Tongue (tissue), 2 donors: ENCODE measurements around the gene EGLN3. TPM values are rescaled to one million over a fixed set of nuclear protein-coding genes. Genes with fewer than 3 reads are reported as not detected.
"Not testable (repeated sequence)": the region's sequence is repeated elsewhere in the genome, so short reads cannot be mapped to it uniquely, and the experiment has no call there.

Experiments used
- DNase-seq: peaks from one replicate; pipeline ENCODE4 v3.0.0-alpha.2; 2015
- total RNA-seq: library from RNA; depleted of rRNA; stranded (reverse); fragments of >200 nt; gene quantifications from one replicate; pipeline ENCODE4 v1.2.3, GENCODE V29; 2014

EGLN3 gene
- total RNA-seq, 1 donor from 2014 or later: 76.5 TPM

DNA sequence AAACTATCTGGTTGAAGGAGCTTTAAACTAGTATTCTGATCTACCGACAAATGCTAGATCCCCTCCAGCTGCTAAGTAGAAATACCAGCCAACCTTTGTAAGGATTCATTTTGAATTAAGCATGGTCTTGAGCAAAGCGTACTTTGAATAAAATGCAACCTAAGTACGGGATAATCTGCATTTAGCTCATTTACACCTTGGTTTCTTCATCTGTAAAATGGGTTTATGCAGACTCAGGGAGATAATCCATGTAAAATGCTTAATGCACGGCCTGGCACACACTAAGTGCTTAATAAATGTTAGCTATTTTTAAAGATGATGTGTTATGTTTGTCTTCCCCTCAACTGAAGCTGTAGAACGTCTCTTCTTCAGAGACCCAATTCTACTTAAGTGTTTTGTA lies 15.9 kb downstream of the EGLN3 start:
- no peak for DNase-seq

GRCh38 chr14:33934043-33934750 lies 16.7 kb downstream of the EGLN3 start:
- DNase-seq: no peak

- peak; percentile 24 for DNase-seq
Observed at GRCh38 chr14:33933386-33933933, 17.4 kb downstream of the EGLN3 start.

- peak; percentile 77 for DNase-seq
Observed at GRCh38 chr14:33932576-33933345, 18.1 kb downstream of the EGLN3 start.

- no peak for DNase-seq
Observed at GRCh38 chr14:33932033-33932432, 18.8 kb downstream of the EGLN3 start.

GRCh38 chr14:33931461-33931860 lies 19.4 kb downstream of the EGLN3 start:
- no peak for DNase-seq

- no peak for DNase-seq
Observed at GRCh38 chr14:33930439-33930838, 20.4 kb downstream of the EGLN3 start.

DNA sequence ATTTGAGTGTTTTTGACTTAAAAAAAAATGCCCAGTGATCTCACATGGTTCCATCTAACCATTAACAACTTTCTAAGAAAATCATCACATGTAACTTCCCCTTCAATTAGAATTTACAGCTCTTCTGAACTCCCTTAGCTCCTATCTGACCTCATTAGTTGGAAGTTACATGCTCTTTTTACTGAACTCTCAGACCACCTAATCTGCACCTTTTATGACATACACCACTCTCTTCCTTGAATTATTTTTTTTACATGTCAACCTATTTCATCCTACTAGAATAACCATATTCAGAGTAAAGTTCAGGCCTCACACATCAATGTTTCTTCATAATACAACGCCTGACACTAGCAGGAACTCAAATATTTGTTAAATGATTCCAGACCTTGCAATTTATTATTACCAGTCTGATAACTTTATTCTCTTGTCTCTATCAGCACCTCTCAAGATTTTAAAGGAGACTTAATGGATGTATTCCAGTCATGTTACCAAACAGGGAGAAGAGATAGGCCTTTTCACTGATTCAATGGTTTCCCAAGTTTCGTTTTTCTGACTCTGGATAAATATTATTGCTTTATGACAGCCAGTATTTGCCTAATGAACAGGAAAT lies 21.0 kb downstream of the EGLN3 start:
- DNase-seq: no peak

- DNase-seq: no peak
Observed at GRCh38 chr14:33928895-33929294, 22.0 kb downstream of the EGLN3 start.

DNA sequence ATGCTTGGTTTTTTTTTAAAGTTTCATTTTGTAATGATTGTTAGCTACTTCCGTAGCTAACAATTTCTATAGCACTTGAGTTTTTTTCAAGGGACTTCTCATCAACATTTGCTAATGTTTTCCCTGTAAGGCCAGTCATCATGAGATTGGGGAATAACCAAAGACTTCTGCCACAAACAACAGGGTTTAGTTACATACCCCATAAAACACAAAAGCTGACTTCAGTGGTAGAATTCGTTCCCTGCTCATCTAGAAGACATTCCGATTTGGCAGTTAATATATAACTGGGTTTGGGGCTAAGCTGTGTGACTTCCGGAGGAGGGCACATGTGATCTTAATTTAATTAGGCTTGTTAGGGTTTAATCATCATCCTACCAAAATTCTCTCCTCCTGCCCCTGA lies 22.9 kb downstream of the EGLN3 start:
- DNase-seq: no peak

- DNase-seq: not testable (repeated sequence)
Observed at GRCh38 chr14:33926967-33927366, 23.9 kb downstream of the EGLN3 start.

- DNase-seq: no peak
Observed at GRCh38 chr14:33925946-33926345, 24.9 kb downstream of the EGLN3 start.

DNA sequence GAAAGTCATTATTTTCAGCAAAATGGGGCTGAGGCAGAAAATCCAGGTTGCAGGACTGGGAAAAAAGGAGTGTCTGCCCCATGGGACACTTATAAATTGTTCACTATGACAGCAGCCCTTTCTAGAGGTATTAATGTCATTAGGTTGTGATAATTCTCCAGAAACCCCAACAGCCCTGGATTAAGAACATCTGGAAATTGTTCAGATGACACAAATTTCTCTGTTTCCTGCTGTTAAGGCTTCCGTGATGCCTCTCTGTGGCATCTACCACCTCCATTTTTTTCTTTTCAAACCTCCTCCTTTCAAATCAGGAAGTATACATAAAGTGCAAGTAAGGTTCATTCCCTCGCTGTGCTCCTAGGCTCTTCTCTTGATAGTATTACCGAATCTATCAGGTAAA lies 25.6 kb downstream of the EGLN3 start:
- DNase-seq: no peak

DNA sequence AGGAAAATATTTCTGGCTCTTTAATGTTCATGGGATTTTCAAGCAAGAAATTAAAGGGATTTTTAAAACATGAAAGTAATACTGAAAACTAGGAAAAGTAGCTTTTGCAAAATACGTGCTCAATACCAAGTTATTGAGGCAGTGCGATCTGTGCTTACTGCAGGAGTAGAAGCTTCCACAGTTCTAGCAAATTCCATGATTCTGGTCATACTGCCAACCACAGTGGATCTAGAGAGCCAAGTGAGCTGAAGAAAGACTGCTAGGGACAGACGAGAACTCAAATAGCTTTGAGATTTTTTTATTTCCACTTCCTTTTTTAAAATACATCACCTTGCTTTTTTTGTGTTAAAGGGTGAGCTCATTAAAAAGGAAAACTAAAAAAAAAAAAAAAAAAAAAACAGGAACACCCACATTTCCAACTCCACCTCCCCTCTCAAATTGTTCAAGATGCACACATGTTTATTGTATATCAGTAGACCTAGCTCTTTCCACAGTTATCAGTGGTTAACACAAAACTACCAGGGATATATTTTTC lies 26.2 kb downstream of the EGLN3 start:
- no peak for DNase-seq

- DNase-seq: no peak
Observed at GRCh38 chr14:33922125-33922524, 28.7 kb downstream of the EGLN3 start.

GRCh38 chr14:33918256-33918655 lies 32.6 kb downstream of the EGLN3 start:
- no peak for DNase-seq

- DNase-seq: no peak
Observed at GRCh38 chr14:33917661-33918060, 33.2 kb downstream of the EGLN3 start.

DNA sequence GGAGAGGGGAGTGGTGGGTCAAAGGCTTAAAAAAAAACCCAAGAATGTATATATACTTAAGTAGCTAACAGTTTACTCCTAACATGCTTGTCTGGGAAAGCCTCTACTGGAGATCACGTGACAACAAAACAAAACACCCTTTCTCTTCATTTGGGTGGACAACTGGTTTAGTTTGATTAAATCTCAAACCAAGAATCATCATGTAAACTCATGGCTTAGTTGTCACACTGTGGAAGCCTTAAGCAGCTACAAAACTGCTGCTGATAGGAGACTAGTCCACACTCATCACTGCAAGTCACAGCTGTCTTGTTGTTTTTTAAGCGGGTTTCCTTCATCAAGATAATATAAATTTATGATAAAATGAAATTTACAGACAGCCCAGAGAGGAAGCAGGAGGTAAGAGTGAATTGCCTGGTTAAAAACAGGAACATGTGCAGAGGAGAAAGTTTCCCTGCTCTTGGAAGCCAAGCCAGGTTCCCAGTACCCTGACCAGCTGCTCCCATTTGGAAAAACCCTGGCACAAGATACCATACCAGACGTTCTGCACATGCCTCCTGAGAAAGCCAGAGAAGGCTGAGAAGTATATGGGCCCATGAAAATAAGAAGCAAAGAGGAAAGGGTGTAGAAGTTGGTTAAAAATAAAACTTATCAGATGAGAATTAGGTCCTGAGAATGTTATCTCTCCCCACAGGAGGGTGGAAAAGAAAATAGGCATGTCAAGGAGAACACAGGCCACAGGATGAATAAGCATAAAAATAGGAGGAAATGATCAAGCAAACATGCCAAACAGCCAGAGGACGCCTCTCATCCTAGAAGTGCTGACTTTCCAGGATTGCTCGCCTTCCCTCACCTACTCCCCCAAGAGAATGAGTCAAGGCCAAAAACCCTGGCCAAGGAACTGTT lies 34.0 kb downstream of the EGLN3 start:
- DNase-seq: peak; percentile 81

- no peak for DNase-seq
Observed at GRCh38 chr14:33915682-33916081, 35.2 kb downstream of the EGLN3 start.

GRCh38 chr14:33914676-33915516 lies 36.0 kb downstream of the EGLN3 start:
- no peak for DNase-seq

GRCh38 chr14:33911046-33911445 lies 39.8 kb downstream of the EGLN3 start:
- no peak for DNase-seq
